GM19438 (cell line): ENCODE measurements around the gene PLEKHG7.
"Not testable (repeated sequence)": the region's sequence is repeated elsewhere in the genome, so short reads cannot be mapped to it uniquely, and the experiment has no call there.

ENCODE experiments used
- ATAC-seq: cut with Tn5 transposase; IDR thresholded peaks from one replicate; pipeline ENCODE4 v1.9.1; 2021; ENCODE audit warnings: low read depth; ENCODE audit not compliant: unreplicated experiment

Gene PLEKHG7

GRCh38 chr12:92743026-92743425, 40.2 kb downstream of the PLEKHG7 start:
- ATAC-seq, result no peak

GRCh38 chr12:92745856-92746550, 43.2 kb downstream of the PLEKHG7 start:
- ATAC-seq, result no peak

DNA sequence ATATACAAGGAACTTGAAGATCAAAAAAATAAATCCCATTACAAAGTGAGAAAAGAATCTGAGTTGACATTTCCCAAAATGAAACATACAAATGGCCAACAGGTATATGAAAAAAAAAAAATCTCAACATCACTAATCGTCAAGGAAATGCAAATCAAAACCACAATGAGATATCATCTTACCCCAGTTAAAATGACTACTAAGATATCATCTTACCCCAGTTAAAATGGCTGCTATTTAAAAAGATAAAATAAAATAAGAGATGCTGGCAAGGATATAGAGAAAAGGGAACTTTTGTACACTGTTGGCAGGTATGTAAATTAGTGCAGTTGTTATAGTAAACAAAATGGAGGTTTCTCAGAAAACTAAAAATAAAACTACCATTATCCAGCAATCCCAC, 44.4 kb downstream of the PLEKHG7 start:
- ATAC-seq, result no peak

- ATAC-seq, result not testable (repeated sequence)
Measured at GRCh38 chr12:92749691-92750090, 46.9 kb downstream of the PLEKHG7 start.

DNA sequence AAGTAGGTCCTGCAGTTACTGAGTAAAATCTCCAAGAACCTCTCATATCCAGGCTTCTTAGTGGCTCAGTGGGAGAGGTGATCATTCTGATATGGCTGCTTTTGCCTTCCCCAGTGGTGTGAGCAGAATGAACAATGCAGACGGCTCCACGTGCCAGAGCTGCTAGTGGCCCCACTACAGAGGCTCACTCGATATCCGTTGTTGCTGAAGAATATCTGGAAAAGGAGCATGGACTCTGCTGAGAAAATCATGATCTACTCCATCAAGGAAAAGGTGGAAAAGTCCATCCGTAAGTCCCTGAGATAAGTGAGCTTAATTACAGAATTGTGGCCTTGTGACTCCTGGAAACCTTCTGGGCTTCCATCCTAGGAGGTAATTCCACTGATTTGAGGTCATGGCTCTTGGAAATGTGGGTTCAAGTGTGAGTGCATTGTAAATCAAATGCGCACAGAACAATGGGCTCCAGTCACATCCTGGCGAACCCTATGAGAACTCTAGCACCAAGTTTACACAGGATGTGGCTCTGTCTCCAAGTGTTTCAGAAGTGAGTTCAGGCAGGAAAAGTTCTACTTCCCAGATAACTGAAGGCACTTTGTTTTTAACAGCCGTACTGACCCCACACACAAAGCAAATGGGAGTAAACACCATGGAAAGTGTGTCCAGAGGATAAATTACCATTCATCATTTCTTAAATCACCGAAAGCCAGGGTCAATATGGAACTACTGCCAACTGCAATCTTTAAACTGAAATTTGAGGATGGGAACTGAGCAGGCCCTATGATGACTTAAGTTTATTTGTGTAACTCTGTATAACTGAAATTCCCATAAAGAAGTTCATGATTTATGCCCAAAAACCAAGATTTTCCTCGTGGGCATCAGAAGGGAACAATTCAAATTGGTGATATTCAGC, 51.4 kb downstream of the PLEKHG7 start:
- no peak for ATAC-seq

DNA sequence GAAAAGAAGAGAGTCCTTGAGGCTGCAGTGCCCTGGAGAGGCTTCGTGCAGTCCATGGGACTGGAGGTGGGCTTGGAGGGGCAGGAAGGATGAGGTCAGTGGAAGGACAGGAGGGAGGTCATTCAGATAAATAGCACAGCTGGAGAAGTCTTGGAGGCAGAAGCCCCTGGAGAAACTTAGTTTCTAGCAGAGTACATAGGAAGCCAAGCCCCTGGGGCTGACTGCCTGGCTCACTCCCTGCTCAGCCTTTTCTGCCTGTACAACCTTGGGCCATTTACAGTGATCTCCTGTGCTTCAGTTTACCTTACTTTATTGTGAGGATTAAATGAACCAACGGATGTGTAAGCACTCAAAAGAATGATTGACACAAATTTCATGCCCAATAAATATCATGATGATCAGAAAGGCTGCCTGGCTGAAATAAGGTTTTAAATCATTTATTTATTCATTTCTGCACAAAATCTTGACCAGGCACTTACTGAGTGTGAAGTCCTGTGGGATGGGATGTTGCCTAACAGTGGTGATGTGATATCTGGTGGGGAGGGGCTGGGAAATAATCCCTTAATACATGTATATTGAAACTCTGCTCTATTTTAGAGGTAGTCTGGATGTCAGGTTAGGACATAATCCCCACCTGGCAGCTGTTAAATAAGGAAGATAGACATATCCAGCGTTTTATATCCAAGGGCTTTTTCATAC, 54.3 kb downstream of the PLEKHG7 start:
- no peak for ATAC-seq

GRCh38 chr12:92757597-92758121, 54.9 kb downstream of the PLEKHG7 start:
- ATAC-seq, result no peak

- no peak for ATAC-seq
Measured at GRCh38 chr12:92759634-92760268, 57.0 kb downstream of the PLEKHG7 start.

GRCh38 chr12:92762773-92763172, 60.0 kb downstream of the PLEKHG7 start:
- no peak for ATAC-seq

- no peak for ATAC-seq
Measured at GRCh38 chr12:92764831-92765230, 62.0 kb downstream of the PLEKHG7 start.

DNA sequence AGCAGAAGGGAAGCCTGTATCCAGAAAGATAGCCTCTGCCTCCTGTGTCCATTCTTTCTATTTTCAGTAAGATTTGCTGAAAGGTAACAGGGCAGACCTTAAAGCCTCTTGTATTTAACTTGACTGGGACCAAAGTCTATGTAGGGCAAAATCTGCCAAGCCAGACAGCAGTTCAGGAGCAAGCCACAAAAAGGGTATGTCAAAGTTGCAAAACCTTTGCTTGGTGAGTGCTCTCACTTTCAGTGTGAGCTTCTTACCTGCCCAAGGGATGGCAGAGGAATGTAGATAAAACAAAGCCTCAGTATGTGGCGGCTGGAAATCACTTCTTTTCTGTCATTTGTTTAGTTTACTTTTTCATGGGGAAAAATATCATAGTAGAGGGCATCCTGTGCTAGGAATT, 63.1 kb downstream of the PLEKHG7 start:
- no peak for ATAC-seq

- ATAC-seq, result peak; percentile 94
Measured at GRCh38 chr12:92769124-92769901, 66.5 kb downstream of the PLEKHG7 start.

DNA sequence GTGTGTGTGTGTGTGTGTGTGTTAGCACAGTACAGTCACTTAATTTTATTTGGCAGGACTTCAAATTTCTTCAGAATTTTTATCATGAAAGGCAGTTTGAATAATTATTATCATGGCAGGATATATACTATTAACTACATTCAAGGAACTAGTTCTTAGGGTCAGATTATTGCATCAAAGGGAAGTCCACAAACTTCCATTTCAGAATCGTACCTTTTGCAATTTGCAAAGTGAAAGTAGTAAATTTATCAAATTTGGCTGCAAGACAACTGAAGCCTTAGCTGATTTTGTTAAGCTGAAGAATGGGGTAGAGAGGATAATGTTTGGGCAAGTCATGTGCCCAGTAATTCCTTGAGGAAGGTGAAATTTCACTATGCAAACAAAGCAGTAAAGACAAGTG, 68.2 kb downstream of the PLEKHG7 start:
- no peak for ATAC-seq

GRCh38 chr12:92775416-92775815, 72.6 kb downstream of the PLEKHG7 start:
- ATAC-seq, result no peak

DNA sequence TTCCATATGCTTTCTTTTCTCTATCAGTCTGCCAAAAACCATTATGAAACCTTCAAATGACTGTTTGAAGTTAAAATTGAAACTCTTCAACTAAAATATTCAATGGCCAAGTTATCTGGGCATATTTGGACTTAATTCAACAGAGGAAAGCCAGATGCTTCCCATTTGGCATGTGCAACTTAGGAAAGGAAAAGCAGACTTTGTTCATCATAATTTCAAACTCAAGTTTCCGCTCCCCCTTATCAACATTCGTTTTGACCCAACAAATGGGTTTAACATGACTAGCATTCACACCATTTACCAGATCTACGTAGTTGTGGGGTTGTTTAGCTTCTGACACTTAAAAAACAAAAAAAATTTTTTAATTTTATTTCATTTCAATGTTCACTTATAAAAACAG, 75.7 kb downstream of the PLEKHG7 start:
- no peak for ATAC-seq

GRCh38 chr12:92779902-92780301, 77.1 kb downstream of the PLEKHG7 start:
- no peak for ATAC-seq

GRCh38 chr12:92784356-92784755, 81.6 kb downstream of the PLEKHG7 start:
- no peak for ATAC-seq

DNA sequence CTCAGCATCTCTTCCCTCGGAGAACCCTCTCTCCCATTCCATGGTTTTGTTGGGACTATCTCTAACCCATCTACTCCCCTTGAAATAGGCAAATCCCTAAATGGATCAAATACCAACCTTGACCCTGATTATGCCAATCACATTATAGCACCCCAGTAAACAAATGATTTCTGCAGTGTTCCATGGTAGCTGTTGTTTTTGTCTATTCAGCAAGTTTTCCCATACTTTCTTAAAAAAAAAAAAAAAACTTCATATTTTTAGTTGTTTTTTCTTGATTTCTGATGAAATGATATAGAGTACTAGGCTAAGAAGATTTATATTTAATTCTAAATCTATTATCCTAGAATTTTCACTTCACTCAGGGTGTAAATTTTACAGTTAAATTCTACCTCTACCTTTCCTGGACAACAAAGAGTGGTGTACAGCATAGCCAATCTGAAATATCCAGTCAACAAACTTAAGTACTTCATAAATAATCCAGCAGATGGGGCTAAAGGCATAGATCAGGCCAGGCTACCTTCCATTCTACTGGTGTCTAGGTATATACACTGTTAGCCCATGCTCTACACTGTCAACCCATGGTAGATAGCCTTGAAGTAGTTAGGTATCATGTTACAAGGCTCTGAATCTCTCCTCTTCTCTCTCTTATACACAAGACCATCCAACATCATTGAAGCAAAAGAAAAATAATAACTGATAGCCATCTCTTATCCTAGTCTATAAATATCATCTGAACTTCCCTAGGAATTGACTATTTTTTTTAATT, 82.2 kb downstream of the PLEKHG7 start:
- peak; percentile 96 for ATAC-seq

DNA sequence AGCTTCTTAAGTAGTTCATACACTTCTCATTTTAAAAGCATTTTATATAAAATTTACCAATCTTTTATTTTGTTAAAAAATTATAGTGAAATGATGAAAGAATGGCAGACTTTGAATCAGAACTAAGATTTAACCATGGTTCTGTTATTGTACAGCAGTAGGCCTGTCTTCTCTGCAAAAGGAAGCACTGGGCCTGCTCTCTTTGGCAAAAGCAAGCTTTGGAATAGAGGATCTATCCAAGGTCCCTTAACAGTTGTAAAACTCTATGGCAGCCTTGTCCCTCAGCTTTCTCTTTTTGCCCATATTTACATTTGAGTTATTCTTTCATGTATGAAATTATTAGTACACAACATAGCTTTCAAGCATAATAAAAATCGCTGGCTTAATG, 82.8 kb downstream of the PLEKHG7 start:
- no peak for ATAC-seq
